Colon (tissue), 2 donors: ENCODE data around the gene AASDH.

Source experiments
- FAIRE-seq: peaks from 2 replicates; lab custom pipeline; 2012; peaks lifted over from hg19 to GRCh38; lab: Jason Lieb, UNC
- donor health status: control.
- donor health status: control.

Gene AASDH

GRCh38 chr4:56387023-56388001 lies at the start of gene AASDH:
TSS of gene AASDH (minus strand) at chr4:56387491. CDS start at chr4:56384299, 3,192 bp downstream.
- no peak for FAIRE-seq

DNA sequence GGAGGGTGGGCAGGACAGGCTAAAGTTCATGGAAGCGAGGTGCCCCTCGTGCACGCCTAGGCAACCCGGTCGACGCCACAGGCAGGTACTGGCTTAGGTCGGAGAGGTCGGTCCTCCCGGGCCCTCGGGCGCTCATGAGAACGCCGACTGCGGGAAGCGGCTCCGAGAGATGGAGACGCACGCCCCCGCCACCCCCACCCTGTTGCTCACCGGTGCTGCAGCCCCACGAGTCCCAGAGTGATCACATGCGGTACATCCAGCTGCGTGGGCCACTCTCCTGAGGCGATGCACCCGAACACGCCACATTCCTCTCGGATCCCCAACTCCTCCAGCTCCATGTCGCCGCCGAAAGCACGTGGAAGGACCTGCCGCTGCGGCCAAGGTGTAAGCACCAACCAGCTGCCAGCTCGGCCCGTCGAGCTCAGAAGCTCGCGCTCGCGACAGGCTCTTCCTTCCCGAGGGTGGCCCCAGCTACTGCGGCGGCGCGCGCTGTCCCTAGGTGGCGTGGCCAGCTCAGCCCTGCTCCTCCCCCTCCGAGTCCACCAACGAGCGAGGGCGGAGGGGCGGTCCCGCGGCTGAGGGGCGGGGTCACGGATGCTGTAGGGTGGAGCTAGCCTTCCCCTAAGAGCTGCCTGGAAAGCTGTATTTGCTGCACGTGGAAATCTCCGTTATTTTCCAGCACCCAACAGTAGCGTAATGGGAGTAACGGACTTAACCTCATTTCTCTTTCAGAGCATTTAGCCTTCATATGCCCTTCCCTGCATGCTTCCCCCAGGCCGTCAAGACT lies 48.0 kb upstream of the AASDH start, which contains the start of gene PPAT:
TSS of gene PPAT (minus strand) at position 476 of the 787 bp plus-strand sequence. CDS start at position 338, 138 bp downstream.
- peak; percentile 5 for FAIRE-seq

- FAIRE-seq: no peak
Observed at GRCh38 chr4:56434599-56435139, 47.4 kb upstream of the AASDH start.

- FAIRE-seq: no peak
Observed at GRCh38 chr4:56433280-56433679, 46.0 kb upstream of the AASDH start.

- no peak for FAIRE-seq
Observed at GRCh38 chr4:56430203-56430602, 42.9 kb upstream of the AASDH start.

- FAIRE-seq: no peak
Observed at GRCh38 chr4:56427179-56427578, 39.9 kb upstream of the AASDH start.

GRCh38 chr4:56426273-56426672 lies 39.0 kb upstream of the AASDH start:
- FAIRE-seq: no peak

- FAIRE-seq: no peak
Observed at GRCh38 chr4:56425518-56425917, 38.2 kb upstream of the AASDH start.

- FAIRE-seq: peak; percentile 90
Observed at GRCh38 chr4:56424697-56425514, 37.6 kb upstream of the AASDH start.

GRCh38 chr4:56424176-56424575 lies 36.9 kb upstream of the AASDH start:
- FAIRE-seq: no peak

DNA sequence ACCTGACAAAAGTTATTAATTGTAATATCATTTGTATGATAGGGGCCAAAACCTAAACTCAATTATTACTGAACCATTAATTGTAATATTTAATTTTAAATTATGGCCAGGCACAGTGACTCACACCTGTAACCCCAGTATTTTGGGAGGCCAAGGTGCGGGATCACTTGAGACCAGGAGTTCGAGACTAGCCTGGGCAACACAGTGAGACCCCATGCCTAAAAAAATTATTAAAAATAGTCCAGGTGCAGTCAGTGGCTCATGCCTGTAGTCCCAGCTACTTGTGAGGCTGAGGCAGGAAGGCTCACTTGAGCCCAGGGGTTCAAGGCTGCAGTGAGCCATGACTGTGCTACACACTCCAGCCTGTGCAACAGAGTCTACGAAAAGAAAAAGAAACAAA lies 30.1 kb upstream of the AASDH start:
- FAIRE-seq: no peak

- FAIRE-seq: no peak
Observed at GRCh38 chr4:56416349-56416748, 29.1 kb upstream of the AASDH start.

- no peak for FAIRE-seq
Observed at GRCh38 chr4:56414135-56414670, 26.9 kb upstream of the AASDH start.

DNA sequence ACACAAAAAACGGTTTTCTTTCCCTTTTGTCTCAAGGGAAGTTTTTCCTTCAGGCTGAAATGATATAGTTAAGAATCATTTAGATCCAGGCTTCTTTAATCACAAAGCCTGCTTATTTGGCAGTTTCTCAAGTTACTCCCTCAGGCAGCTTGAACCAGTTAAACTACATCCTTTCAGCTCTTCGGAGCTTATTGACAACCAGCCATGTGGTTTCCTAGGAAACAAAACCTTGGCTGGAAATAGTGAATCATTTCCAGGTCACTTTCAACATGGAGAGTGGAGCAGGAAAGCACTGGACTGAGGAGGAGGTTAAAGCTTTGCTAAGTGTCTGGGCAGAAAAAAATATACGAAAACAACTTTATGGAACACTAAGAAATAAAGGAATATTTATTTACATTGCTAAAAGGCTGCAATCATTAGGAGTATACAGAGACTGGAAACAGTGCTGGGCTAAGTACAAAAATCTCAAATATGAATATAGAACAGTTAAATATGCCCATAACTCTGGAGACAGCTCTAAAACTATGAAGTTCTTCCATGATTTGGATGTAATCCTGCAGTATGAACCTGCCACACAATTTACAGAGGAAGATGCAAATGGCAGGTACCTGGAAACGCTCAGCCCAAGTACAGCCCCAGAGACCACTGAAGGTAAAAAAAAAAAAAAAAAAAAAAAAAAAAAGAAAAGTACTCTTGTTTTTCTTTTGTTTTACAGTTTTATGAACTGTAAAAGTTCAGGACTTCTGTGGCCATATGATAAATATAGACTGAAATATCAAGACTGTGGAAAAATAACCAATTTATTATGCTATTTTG lies 23.2 kb upstream of the AASDH start:
- FAIRE-seq: peak; percentile 36

- FAIRE-seq: no peak
Observed at GRCh38 chr4:56409511-56410090, 22.3 kb upstream of the AASDH start.

DNA sequence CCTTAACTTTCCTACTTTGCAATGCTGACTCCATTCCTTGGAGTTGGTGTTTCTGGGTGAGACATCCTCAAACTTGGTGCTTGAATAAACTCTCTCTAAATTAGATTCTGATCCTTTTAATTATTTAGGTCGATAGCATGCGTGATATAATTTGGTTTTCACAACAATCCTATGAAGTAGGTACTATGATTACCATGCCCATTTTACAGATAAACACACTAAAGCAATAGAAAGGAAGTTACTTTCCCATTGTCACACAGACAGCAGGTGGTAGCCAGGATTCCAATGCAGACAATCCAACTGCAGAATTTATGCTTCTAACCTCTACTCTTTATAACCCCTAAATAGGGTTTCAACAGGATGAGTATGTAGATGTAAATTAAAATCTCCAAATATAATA lies 21.7 kb upstream of the AASDH start:
- no peak for FAIRE-seq

DNA sequence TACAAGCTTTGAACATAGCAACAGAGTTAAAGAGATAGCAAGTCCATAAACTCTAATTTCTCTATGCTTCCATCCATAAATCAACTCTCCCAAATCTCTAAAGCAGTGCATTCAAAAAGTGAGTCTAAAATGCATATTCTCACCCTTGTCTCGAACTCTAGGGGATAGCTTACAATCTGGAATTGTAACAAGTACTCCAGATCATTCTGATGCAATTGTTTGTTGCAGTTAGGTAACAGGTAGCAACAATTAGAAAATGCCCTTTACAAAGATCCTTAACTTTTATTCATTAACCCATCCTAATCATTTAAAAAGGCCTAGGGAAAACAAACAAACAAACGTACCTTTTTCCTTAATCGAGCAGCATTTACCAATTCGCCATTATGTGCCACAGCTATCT lies 18.9 kb upstream of the AASDH start:
- FAIRE-seq: no peak

- FAIRE-seq: no peak
Observed at GRCh38 chr4:56405016-56405415, 17.7 kb upstream of the AASDH start.

DNA sequence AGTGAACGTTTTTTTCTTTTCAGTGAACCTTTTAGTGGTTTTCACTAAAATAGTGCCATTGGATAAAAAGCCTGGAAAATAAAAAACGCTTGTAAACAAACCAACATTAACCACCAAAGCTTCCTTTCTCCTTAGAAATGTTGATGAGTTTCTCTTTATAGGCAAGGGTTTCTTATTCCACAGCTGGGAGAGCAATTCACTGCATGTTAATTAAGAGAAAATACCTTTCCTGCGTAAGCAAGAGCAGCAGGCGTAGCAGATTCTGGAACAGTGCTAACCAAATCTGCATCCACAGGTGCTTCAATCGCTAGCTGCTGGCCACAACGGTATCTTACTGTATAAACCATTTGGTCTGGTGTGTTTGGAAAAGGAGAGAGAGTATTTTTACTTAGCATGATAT lies 13.3 kb upstream of the AASDH start:
- FAIRE-seq: no peak

DNA sequence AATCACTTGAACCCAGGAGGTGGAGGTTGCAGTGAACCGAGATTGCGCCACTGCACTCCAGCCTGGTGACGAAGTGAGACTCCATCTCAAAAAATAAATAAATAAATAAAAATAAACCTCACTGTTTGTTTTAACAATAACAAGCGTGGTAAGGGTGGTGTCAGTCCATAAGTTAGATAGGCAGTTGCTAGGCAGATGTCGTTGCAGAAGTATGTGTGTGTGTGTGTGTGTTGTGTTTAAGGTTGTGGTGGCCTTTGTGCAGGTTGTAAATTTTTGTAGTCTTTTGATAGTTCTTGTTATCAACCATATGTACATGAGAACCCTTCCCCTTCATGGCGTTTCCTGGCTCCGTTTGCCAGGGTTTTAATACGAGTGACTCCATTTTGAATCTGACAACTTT lies 4.0 kb upstream of the AASDH start:
- no peak for FAIRE-seq
